HCT116 (cell line): ENCODE measurements around the gene BCAR1. TPM values are rescaled to one million over a fixed set of nuclear protein-coding genes. Genes with fewer than 3 reads are reported as not detected.

Experiments used
- ATAC-seq: fragments of 200-7000 bp; cut with Tn5 transposase; 2 replicates; pipeline ENCODE4 v1.9.1; 2020; ENCODE audit warnings: mild to moderate bottlenecking, moderate library complexity
- BruUV-seq: library from RNA; stranded (reverse); fragments of 400-500 nt; replicated peaks from 2 replicates; lab custom pipeline; 2021; lab: Mats Ljungman, UMichigan
- CTCF ChIA-PET: fragments of 300-600 bp; sonication (Branson Sonifier 250); formaldehyde crosslinking; loops from one replicate; lab custom pipeline; 2021; ENCODE audit warnings: antibody characterized with exemption; lab: Charles Lee
- POLR2A ChIA-PET: fragments of 300-600, 350-600 bp; sonication (Branson Sonifier 250); formaldehyde crosslinking; loops from one replicate; lab custom pipeline; 2021; ENCODE audit warnings: antibody characterized with exemption; lab: Charles Lee
- RAD21 ChIA-PET, 2 experiments: fragments of 300-600 bp; sonication (Branson Sonifier 250); formaldehyde crosslinking; loops; one replicate each; lab custom pipeline; 2023; ENCODE audit warnings: low total read pairs in 2 of 2; ENCODE audit not compliant: uncharacterized antibody in 2 of 2, unreplicated experiment in 2 of 2, low non-redundant PET in 1 of 2; lab: Charles Lee
- DNase-seq: peaks from one replicate; pipeline ENCODE4 v3.0.0-alpha.2; 2010; ENCODE audit warnings: low read depth, low spot score
- H2AFZ ChIP-seq: fragments of 200-600 bp; shearing (Covaris generic), sonication (generic); 2 replicates; pipeline ENCODE4 v1.6.1; 2017; ENCODE audit warnings: low read depth, mixed run types, mixed read lengths, antibody characterized with exemption, low read length; ENCODE audit not compliant: poor library complexity, severe bottlenecking
- H3K27ac ChIP-seq: 2 replicates; pipeline ENCODE4 v1.5.1; 2012; ENCODE audit warnings: low read depth, low read length
- H3K27me3 ChIP-seq: fragments of 200-600 bp; sonication (generic); 2 replicates; pipeline ENCODE4 v1.6.1; 2016; ENCODE audit warnings: mixed run types, low read length, mixed read lengths; ENCODE audit not compliant: insufficient read depth
- H3K36me3 ChIP-seq, 2 experiments: fragments of 200-500 bp in 1 of 2; fragments of 200-600 bp in 1 of 2; sonication (Bioruptor generic) in 1 of 2; sonication (generic) in 1 of 2; 2 replicates each; pipeline versions ENCODE4 v1.5.1 to v1.6.1; 2014 to 2016; ENCODE audit warnings: low read length in 2 of 2, inconsistent platforms in 1 of 2, mixed read lengths in 1 of 2, mixed run types in 1 of 2; ENCODE audit not compliant: insufficient read depth in 2 of 2, control insufficient read depth in 1 of 2
- H3K4me1 ChIP-seq, 2 experiments: fragments of 200-600 bp in 1 of 2; sonication (generic) in 1 of 2; 2 replicates each; pipeline versions ENCODE4 v1.5.1 to v1.6.1; 2012 to 2017; ENCODE audit warnings: low read length in 2 of 2, inconsistent platforms in 1 of 2, mild to moderate bottlenecking in 1 of 2, mixed read lengths in 1 of 2, mixed run types in 1 of 2, moderate library complexity in 1 of 2; ENCODE audit not compliant: insufficient read depth in 2 of 2, control insufficient read depth in 1 of 2
- H3K4me2 ChIP-seq: fragments of 200-600 bp; sonication (generic); 2 replicates; pipeline ENCODE4 v1.6.1; 2017; ENCODE audit warnings: mixed run types, low read length, mixed read lengths
- H3K4me3 ChIP-seq, 2 experiments: fragments of 200-600 bp in 1 of 2; sonication (generic) in 1 of 2; replicated peaks in 1 of 2; 2 replicates each; pipeline ENCODE4 v1.5.1; 2011 to 2016; ENCODE audit warnings: low read length in 2 of 2, control low read depth in 1 of 2, low read depth in 1 of 2, mild to moderate bottlenecking in 1 of 2, mixed read lengths in 1 of 2, mixed run types in 1 of 2
- H3K79me2 ChIP-seq: fragments of 200-600 bp; sonication (generic); 2 replicates; pipeline ENCODE4 v1.6.1; 2017; ENCODE audit warnings: mild to moderate bottlenecking, mixed run types, low read length, moderate library complexity, mixed read lengths; ENCODE audit not compliant: insufficient read depth
- H3K9ac ChIP-seq: fragments of 200-600 bp; sonication (generic); 2 replicates; pipeline ENCODE4 v1.6.1; 2016; ENCODE audit warnings: low read length, mixed read lengths
- H3K9me2 ChIP-seq: fragments of 200-600 bp; sonication (generic), shearing (Covaris generic); 2 replicates; pipeline ENCODE4 v1.6.1; 2017; ENCODE audit warnings: mixed run types, mild to moderate bottlenecking, moderate library complexity; ENCODE audit not compliant: insufficient read depth
- H3K9me3 ChIP-seq, 2 experiments: fragments of 200-500 bp in 1 of 2; fragments of 200-600 bp in 1 of 2; sonication (Bioruptor generic) in 1 of 2; sonication (generic) in 1 of 2; 2 replicates each; pipeline ENCODE4 v1.6.1; 2014 to 2017; ENCODE audit warnings: low read length in 2 of 2, mixed read lengths in 2 of 2, inconsistent platforms in 1 of 2, low read depth in 1 of 2, mild to moderate bottlenecking in 1 of 2, mixed run types in 1 of 2, moderate library complexity in 1 of 2; ENCODE audit not compliant: control insufficient read depth in 1 of 2, insufficient read depth in 1 of 2
- H4K20me1 ChIP-seq: fragments of 200-600 bp; sonication (generic), shearing (Covaris generic); 2 replicates; pipeline ENCODE4 v1.6.1; 2017; ENCODE audit warnings: mixed run types, mild to moderate bottlenecking, moderate library complexity; ENCODE audit not compliant: insufficient read depth
- ATF3 ChIP-seq: IDR thresholded peaks from 2 replicates; pipeline ENCODE4 v1.6.1; 2012
- CBX3 ChIP-seq: IDR thresholded peaks from 2 replicates; pipeline ENCODE4 v1.6.1; 2012; ENCODE audit warnings: low read depth
- CEBPB ChIP-seq: IDR thresholded peaks from 2 replicates; pipeline ENCODE4 v1.6.1; 2012; ENCODE audit warnings: low read depth
- EGR1 ChIP-seq: IDR thresholded peaks from 2 replicates; pipeline ENCODE4 v1.6.1; 2012; ENCODE audit warnings: low read depth
- EZH2phosphoT487 ChIP-seq: fragments of 200-600 bp; IDR thresholded peaks from 2 replicates; pipeline ENCODE4 v1.6.1; 2018; ENCODE audit warnings: antibody characterized with exemption, borderline replicate concordance
- FOSL1 ChIP-seq: IDR thresholded peaks from 2 replicates; pipeline ENCODE4 v1.6.1; 2012; ENCODE audit warnings: low read depth
- MAX ChIP-seq: IDR thresholded peaks from 2 replicates; pipeline ENCODE4 v1.6.1; 2012
- POLR2A ChIP-seq: IDR thresholded peaks from 2 replicates; pipeline ENCODE4 v1.7.0; 2011; ENCODE audit warnings: borderline replicate concordance; ENCODE audit not compliant: insufficient read depth, insufficient read length; ENCODE audit errors: extremely low read depth
- POLR2AphosphoS5 ChIP-seq: IDR thresholded peaks from 2 replicates; pipeline ENCODE4 v1.6.1; 2011; ENCODE audit warnings: mild to moderate bottlenecking, low read depth, low read length, moderate library complexity
- RAD21 ChIP-seq: IDR thresholded peaks from 2 replicates; pipeline ENCODE4 v1.6.1; 2012; ENCODE audit warnings: low read depth, mild to moderate bottlenecking
- SIN3A ChIP-seq: IDR thresholded peaks from 2 replicates; pipeline ENCODE4 v1.6.1; 2012; ENCODE audit warnings: low read depth
- SP1 ChIP-seq: IDR thresholded peaks from 2 replicates; pipeline ENCODE4 v1.6.1; 2012; ENCODE audit warnings: low read depth
- YY1 ChIP-seq: IDR thresholded peaks from 2 replicates; pipeline ENCODE4 v1.6.1; 2011; ENCODE audit warnings: low read length, low read depth, moderate library complexity, mild to moderate bottlenecking; ENCODE audit not compliant: insufficient replicate concordance; ENCODE audit errors: extremely low read depth
- ZBTB33 ChIP-seq: IDR thresholded peaks from 2 replicates; pipeline ENCODE4 v1.6.1; 2011; ENCODE audit warnings: mild to moderate bottlenecking, low read length, moderate library complexity; ENCODE audit not compliant: insufficient replicate concordance; ENCODE audit errors: extremely low read depth
- ZFX ChIP-seq: fragments of 450-650 bp; IDR thresholded peaks from 2 replicates; pipeline ENCODE4 v1.6.1; 2017
- ZNF274 ChIP-seq: fragments of 200-500 bp; sonication (Bioruptor generic); IDR thresholded peaks from 2 replicates; pipeline ENCODE4 v1.6.1; 2014; ENCODE audit warnings: mild to moderate bottlenecking, low read depth, low read length, inconsistent platforms
- intact Hi-C: fragments of 100-400 bp; cut with micrococcal nuclease; formaldehyde crosslinking; loops from 2 replicates; pipeline ENCODE4 v1.10.0; 2022
- total RNA-seq: library from RNA; stranded (reverse); gene quantifications from one replicate; pipeline ENCODE4 v1.2.1, GENCODE V29; 2021; ENCODE audit not compliant: unreplicated experiment
- TF ChIP-seq, protein P1 (sequence below), 3 experiments: fragments of 200-600 bp in 1 of 3; sonication (generic) in 1 of 3; IDR thresholded peaks in 2 of 3; conservative IDR thresholded peaks in 1 of 3; 2 replicates each; pipeline ENCODE4 v1.5.1; 2012 to 2017; ENCODE audit warnings: low read depth in 2 of 3, low read length in 2 of 3, antibody characterized with exemption in 1 of 3, borderline replicate concordance in 1 of 3, control low read depth in 1 of 3, mild to moderate bottlenecking in 1 of 3, mixed read lengths in 1 of 3, mixed run types in 1 of 3, moderate library complexity in 1 of 3; ENCODE audit not compliant: insufficient read depth in 1 of 3

BCAR1 gene
- total RNA-seq, 1 experiment from 2014 or later, result 49.6 TPM

GRCh38 chr16:75233611-75233938 lies 17.8 kb downstream of the BCAR1 start:
- Histone ChIP-seq H3K4me2 (no peak overlapping the region), H3K9me2 (no peaks in the 10 kb centered on the region), H3K4me3 (no peak overlapping the region), H4K20me1 (no peaks in the 10 kb centered on the region), H3K9ac (no peak overlapping the region), H2AFZ (no peak overlapping the region), H3K4me1 (peaks cover 7 to 18% of the 10 kb centered on the region in 2 experiments), H3K27me3 (no peaks in the 10 kb centered on the region), H3K27ac (peak overlapping the region; percentile 72; the same call in 1 of the 2 replicates), H3K79me2 (peaks cover 20% of the 10 kb centered on the region; the same call in 1 of the 2 replicates), H3K9me3 (no peaks in the 10 kb centered on the region), H3K36me3 (peaks cover 15 to 34% of the 10 kb centered on the region in 2 experiments)
- ATAC-seq (no peak), DNase-seq (no peak)
- no TSS peak for BruUV-seq
- TF ChIP-seq ZNF274, result no peak
- no peak for TF ChIP-seq YY1
- TF ChIP-seq EZH2phosphoT487, result no peak
- ChIA-PET POLR2A (interaction anchor here (0.8 kb wide), 1 partner anchor 14 kb away, joined by 3 read pairs; no protein-coding TSS in a partner anchor), CTCF (interaction anchor here (0.7 to 2.9 kb wide), 11 partner anchors 12 to 187 kb away, joined by 3 to 41 read pairs (median 4); no protein-coding TSS in a partner anchor), RAD21 (interaction anchor here (0.6 to 1.8 kb wide), 6 partner anchors 12 to 258 kb away, joined by 3 to 8 read pairs (median 4); no protein-coding TSS in a partner anchor)
- intact Hi-C loops, result loop anchor here (5.0 kb wide), 1 partner anchor 169 kb away; no protein-coding TSS in a partner anchor

DNA sequence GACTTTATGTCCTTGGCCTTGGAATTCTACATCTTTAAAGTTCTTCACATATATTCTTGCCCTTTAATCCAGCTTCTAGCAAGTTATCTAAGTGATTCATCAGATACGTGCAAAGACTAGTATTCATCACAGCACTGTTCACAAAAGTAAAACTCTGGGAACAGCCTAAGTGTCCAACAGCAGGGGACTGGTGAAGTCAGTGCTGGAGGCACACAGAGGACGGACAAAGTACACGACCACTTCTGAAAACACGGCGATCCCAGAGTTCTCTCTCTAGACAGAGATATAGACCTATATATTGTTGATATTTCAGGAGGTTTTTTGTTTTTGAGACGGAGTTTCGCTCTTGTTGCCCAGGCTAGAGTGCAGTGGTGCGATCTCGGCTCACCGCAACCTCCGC lies 19.9 kb downstream of the BCAR1 start:
- Histone ChIP-seq H3K27ac (no peak overlapping the region), H3K27me3 (no peaks in the 10 kb centered on the region), H4K20me1 (no peaks in the 10 kb centered on the region), H3K4me2 (no peak overlapping the region), H3K4me3 (no peak overlapping the region), H3K36me3 (peaks cover 15 to 30% of the 10 kb centered on the region in 2 experiments), H3K9me2 (no peaks in the 10 kb centered on the region), H3K9me3 (no peaks in the 10 kb centered on the region), H3K9ac (no peak overlapping the region), H3K4me1 (peaks cover 4 to 13% of the 10 kb centered on the region in 2 experiments; a peak in 3 of 4 replicates), H2AFZ (no peak overlapping the region), H3K79me2 (peaks cover 8% of the 10 kb centered on the region; the same call in 1 of the 2 replicates)
- ChIA-PET RAD21 (no interaction called here), POLR2A (no interaction called here), CTCF (no interaction called here)
- intact Hi-C loops, result loop anchor here (5.0 kb wide), 1 partner anchor 171 kb away; no protein-coding TSS in a partner anchor
- no peak for TF ChIP-seq ZBTB33
- no peak for TF ChIP-seq ATF3
- no peak for TF ChIP-seq POLR2AphosphoS5
- no peak for TF ChIP-seq RAD21
- TF ChIP-seq POLR2A, result no peak
- TF ChIP-seq, protein P1, sequence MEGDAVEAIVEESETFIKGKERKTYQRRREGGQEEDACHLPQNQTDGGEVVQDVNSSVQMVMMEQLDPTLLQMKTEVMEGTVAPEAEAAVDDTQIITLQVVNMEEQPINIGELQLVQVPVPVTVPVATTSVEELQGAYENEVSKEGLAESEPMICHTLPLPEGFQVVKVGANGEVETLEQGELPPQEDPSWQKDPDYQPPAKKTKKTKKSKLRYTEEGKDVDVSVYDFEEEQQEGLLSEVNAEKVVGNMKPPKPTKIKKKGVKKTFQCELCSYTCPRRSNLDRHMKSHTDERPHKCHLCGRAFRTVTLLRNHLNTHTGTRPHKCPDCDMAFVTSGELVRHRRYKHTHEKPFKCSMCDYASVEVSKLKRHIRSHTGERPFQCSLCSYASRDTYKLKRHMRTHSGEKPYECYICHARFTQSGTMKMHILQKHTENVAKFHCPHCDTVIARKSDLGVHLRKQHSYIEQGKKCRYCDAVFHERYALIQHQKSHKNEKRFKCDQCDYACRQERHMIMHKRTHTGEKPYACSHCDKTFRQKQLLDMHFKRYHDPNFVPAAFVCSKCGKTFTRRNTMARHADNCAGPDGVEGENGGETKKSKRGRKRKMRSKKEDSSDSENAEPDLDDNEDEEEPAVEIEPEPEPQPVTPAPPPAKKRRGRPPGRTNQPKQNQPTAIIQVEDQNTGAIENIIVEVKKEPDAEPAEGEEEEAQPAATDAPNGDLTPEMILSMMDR (IDR thresholded peaks at IDR 0.05 in 2 of 3, conservative IDR thresholded peaks at IDR 0.05 in 1 of 3; ENCODE audit: borderline replicate concordance in 1 of 3, insufficient read depth in 1 of 3, low read depth in 2 of 3, low read length in 2 of 3), result no peak
- no peak for TF ChIP-seq SP1
- no peak for TF ChIP-seq SIN3A
- no peak for TF ChIP-seq EZH2phosphoT487
- no peak for TF ChIP-seq ZNF274
- TF ChIP-seq CEBPB, result no peak
- no peak for TF ChIP-seq CBX3
- no peak for TF ChIP-seq MAX
- TF ChIP-seq FOSL1, result no peak
- no peak for TF ChIP-seq ZFX
- TF ChIP-seq EGR1, result no peak
- BruUV-seq, result no TSS peak
- no peak for ATAC-seq
- no peak for DNase-seq
